ENCODE measurements around the gene TANGO2. TPM values are rescaled to one million over a fixed set of nuclear protein-coding genes. Genes with fewer than 3 reads are reported as not detected.

TANGO2 gene
- total and polyA plus RNA-seq, 9 of the 15 experiments (the other 6 are each of a cell fraction or from before 2014, with no cell fraction given), result 15.5 to 94.9 (median 70.1) TPM

- ChIA-PET POLR2A (interaction anchor here (0.5 to 7.9 kb wide), 21 partner anchors 9 to 782 kb away, joined by 3 to 120 read pairs (median 4); partner anchors contain the start of gene DGCR8), CTCF (ENCODE audit: low intra/inter-chr PET ratio) (interaction anchor here (0.6 to 4.2 kb wide), 3 partner anchors 55 to 61 kb away, joined by 3 to 30 read pairs (median 7); no protein-coding TSS in a partner anchor)
- Histone ChIP-seq H3K9me1 (ENCODE audit: control insufficient read depth, insufficient read depth, low read length) (peaks cover 29% of the 10 kb centered on the region), H3K9me3 (replicated peaks; ENCODE audit: control insufficient read depth, insufficient read depth, low read depth, low read length) (no peaks in the 10 kb centered on the region), H3K27ac (ENCODE audit: extremely low read depth, low read depth, low read length) (peak overlapping the region; percentile 21), H3K9ac (ENCODE audit: insufficient read depth in 1 of 2, low read depth in 2 of 2, low read length in 2 of 2) (peak overlapping the region; percentile 4 to 61), H3K4me2 (ENCODE audit: insufficient read depth, low read length) (peak overlapping the region; percentile 68), H3K4me1 (replicated peaks in 1 of 2; ENCODE audit: control insufficient read depth in 2 of 2, insufficient read depth in 2 of 2, low read length in 2 of 2) (peaks cover 54 to 80% of the 10 kb centered on the region in 2 experiments), H2AFZ (ENCODE audit: low read depth, low read length) (no peak overlapping the region), H3K79me2 (ENCODE audit: control insufficient read depth, insufficient read depth, low read length) (peaks cover 83% of the 10 kb centered on the region), H3K36me3 (ENCODE audit: control insufficient read depth, insufficient read depth, low read length) (peaks cover 60% of the 10 kb centered on the region), H3K27me3 (ENCODE audit: control insufficient read depth in 2 of 2, insufficient read depth in 2 of 2, low read length in 2 of 2) (no peaks in the 10 kb centered on the region; a peak in 1 of 5 replicates), H4K20me1 (replicated peaks; ENCODE audit: control insufficient read depth, insufficient read depth, low read length) (peaks cover 50% of the 10 kb centered on the region), H3K4me3 (no peak overlapping the region)
- no TSS peak for BruUV-seq (replicated peaks)
- intact Hi-C loops (cut with micrococcal nuclease) (loop anchor here (1.0 to 10.0 kb wide), 5 partner anchors 50 to 611 kb away; partner anchors contain the start of genes DGCR8, GNB1L and RTL10), in situ Hi-C loops (cut with MboI) (no loop called here)
- DNase-seq (ENCODE audit: extremely low read depth in 1 of 4, low spot score in 3 of 4), result peak; percentile 92 to 100 (median 96)
- ATAC-seq, result peak; percentile 28
- 42% methylated on average over 13 of the region's 13 CpGs for WGBS (ENCODE audit: insufficient coverage, low coverage, missing lambda C conversion rate)
- FAIRE-seq, result peak; percentile 92
- TF ChIP-seq PPARD (CRISPR knock-in tag; IDR thresholded peaks at IDR 0.05) (0 out of 2 replicates have a peak, but pooled peaks have one; percentile 11), ZNF133 (CRISPR knock-in tag; IDR thresholded peaks at IDR 0.05) (0 out of 2 replicates have a peak, but pooled peaks have one; percentile 60), FOXO4 (CRISPR knock-in tag; IDR thresholded peaks at IDR 0.05) (peak; percentile 96), SAP30 (IDR thresholded peaks at IDR 0.05; ENCODE audit: borderline replicate concordance, insufficient read depth, low read depth, low read length, poor library complexity, severe bottlenecking) (peak; percentile 77), HOXB6 (CRISPR knock-in tag; IDR thresholded peaks at IDR 0.05; ENCODE audit: borderline replicate concordance) (peak; percentile 67; the same call in 1 of the 2 replicates), SIN3A (IDR thresholded peaks at IDR 0.05; ENCODE audit: borderline replicate concordance in 2 of 2, control insufficient read depth in 1 of 2, low read depth in 2 of 2, low read length in 2 of 2) (peak in 1 of 2 experiments; percentile 83; a peak in 1 of 4 replicates), KLF1 (tag; IDR thresholded peaks at IDR 0.05) (peak; percentile 85; the same call in 1 of the 2 replicates), HNRNPUL1 (IDR thresholded peaks at IDR 0.05; ENCODE audit: low read length) (peak; percentile 86; the same call in 1 of the 2 replicates), U2AF1 (optimal IDR thresholded peaks at IDR 0.05; ENCODE audit: low read depth, low read length) (no peak), ZNF134 (CRISPR knock-in tag; conservative IDR thresholded peaks at IDR 0.05) (peak; percentile 85), SMC3 (conservative IDR thresholded peaks at IDR 0.05; ENCODE audit: insufficient read depth, low read depth, low read length) (peak; percentile 30; the same call in 1 of the 2 replicates), ID3 (CRISPR knock-in tag; IDR thresholded peaks at IDR 0.05) (no peak), ID3 (tag; IDR thresholded peaks at IDR 0.05) (no peak), GTF2A2 (tag; IDR thresholded peaks at IDR 0.05) (0 out of 2 replicates have a peak, but pooled peaks have one; percentile 12), SAFB2 (IDR thresholded peaks at IDR 0.05; ENCODE audit: borderline replicate concordance, low read depth, low read length, severe bottlenecking) (no peak), SP2 (IDR thresholded peaks at IDR 0.05; ENCODE audit: extremely low read depth, low read depth, low read length, poor library complexity, severe bottlenecking) (peak; percentile 29)
- TF ChIP-seq, protein P1, sequence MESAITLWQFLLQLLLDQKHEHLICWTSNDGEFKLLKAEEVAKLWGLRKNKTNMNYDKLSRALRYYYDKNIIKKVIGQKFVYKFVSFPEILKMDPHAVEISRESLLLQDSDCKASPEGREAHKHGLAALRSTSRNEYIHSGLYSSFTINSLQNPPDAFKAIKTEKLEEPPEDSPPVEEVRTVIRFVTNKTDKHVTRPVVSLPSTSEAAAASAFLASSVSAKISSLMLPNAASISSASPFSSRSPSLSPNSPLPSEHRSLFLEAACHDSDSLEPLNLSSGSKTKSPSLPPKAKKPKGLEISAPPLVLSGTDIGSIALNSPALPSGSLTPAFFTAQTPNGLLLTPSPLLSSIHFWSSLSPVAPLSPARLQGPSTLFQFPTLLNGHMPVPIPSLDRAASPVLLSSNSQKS (CRISPR knock-in tag; IDR thresholded peaks at IDR 0.05), result peak; percentile 88; the same call in 1 of the 2 replicates
Measured at GRCh38 chr22:20025401-20026203, 4.7 kb downstream of the TANGO2 start.

Data from K562 (cell line).